GM18868 (cell line): Measurements from ENCODE around the gene SEC14L1.

ENCODE experiments used
- ATAC-seq: cut with Tn5 transposase; IDR thresholded peaks from one replicate; pipeline ENCODE4 v1.9.1; 2021; ENCODE audit warnings: mild to moderate bottlenecking, moderate library complexity; ENCODE audit not compliant: unreplicated experiment

SEC14L1 gene

DNA sequence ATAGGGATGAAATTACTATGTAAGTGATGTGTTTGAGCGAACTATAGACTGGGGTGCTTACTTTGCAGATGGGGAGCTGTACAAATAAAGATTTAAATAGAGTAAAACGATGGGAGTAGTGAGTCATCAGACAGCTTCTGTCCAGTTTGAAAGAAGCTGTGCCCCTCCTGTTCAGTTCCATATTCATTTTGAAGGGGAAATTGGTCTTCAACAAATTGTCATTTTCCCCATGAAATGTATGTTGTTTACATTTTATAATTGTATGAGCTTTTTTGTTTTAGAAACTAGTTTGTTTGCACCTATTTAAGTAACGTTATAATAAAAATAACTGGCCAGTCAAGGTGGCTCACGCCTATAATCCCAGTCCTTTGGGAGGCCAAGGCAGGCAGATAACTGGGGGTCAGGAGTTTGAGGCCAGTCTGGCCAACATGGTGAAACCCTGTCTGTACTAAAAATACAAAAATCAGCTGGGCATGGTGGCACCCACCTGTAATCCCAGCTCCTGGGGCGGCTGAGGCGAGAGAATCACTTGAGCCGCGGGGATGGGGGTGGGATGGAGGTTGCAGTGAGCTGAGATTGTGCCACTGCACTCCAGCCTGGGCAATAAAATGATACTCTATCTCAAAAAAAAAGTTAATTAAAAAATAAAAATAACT, 20.2 kb downstream of the SEC14L1 start:
- ATAC-seq: no peak

DNA sequence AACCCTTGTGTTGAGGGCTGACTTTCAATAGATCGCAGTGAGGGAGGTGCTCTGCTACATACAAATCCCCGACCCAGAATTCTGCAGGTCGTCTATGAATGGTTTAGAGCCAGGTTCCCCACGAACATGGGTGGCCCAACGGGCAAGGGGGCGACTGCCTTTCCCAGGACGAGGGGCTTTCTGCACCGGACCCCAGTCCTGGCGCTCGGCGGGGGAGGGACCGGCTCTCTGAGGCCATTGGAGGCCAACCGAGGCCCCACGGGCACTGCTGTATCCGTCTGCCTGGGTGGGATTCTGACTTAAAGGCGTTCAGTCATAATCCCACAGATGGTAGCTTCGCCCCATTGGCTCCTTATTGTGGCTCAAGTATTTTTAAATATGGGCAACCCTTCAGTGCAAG, 21.2 kb downstream of the SEC14L1 start:
- ATAC-seq: no peak

DNA sequence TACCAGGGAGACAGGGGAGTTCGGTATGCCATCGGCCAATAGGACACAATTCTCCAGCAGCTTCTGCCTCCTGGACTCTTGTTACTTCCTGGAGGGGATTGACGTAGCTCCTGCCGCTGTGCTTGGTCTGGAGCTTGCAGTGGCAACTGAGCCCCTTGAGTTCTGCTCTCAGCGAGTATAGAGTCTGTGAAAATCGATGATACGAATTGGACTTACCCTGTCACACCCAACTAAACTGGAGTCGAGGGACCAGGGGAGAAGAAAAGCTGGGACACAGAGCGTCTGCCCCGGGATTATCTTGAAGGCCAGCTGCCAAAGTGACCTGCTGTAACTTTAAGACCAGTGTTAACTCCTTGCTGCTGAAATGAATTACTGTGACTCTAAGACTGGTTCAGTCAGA, 22.2 kb downstream of the SEC14L1 start:
- ATAC-seq: no peak

DNA sequence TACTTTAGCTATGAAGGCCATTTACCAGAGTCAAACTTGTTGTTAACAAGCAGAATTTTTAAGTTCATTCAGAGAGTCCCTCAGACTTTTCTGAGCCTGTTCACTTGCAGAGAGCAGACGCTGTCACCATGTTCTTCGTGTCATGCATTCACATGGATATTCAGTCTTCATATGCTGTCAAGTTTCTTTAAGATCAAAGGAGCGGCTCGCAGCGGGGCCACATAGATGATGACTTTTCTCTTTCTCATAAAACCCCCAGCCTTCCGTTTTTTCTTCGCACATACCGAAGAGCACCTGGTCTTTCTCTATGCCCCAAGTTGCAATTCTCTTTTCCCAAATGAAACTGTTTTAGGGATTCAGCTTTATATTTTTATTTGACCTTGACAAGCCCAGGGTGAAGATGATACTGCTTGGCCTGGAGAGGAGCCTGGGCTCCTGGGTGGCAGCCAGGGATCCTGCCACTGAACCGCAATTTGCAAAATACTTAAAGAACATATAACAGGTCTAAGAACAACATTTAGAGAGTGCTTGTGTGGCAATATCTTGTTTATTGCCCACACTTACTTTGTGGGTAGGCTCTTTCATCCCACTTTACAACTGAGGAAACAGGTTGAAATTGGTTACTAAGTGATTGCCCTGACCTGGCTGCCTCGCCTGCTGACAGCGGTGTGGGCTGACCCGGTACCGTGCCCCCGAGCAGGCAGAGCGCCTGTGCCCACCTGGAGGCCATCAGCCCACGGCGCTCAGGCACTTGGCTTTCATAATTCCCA, 22.9 kb downstream of the SEC14L1 start:
- ATAC-seq: no peak

DNA sequence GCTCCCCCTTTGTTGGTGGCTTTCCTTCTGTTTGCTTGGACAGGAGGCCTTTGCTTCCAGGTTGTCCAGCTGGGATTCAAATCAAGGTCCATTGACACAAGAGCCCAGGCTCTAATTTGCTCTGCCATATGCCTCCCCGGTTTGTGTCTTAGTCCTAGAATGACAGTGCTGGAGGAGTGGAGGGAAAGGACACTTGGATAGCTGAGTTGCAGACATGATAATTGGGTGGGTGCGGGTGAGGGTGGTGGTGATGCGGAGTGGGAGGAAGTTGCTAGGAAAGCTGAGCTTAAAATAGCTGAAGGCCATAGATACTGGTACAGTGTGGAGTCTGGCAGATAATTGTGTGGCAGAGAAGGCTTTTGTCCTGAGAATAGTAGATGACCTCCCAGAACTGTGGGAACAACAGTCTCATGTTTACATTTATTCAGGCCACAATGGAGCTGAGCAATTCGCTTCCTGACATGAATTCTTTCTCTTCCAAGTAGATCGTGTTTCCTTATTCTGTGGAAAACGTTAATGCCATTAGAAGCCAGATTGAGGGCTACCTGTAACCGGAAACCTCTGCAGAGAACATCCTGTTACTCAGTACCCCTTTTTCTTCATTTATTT, 23.8 kb downstream of the SEC14L1 start:
- no peak for ATAC-seq

DNA sequence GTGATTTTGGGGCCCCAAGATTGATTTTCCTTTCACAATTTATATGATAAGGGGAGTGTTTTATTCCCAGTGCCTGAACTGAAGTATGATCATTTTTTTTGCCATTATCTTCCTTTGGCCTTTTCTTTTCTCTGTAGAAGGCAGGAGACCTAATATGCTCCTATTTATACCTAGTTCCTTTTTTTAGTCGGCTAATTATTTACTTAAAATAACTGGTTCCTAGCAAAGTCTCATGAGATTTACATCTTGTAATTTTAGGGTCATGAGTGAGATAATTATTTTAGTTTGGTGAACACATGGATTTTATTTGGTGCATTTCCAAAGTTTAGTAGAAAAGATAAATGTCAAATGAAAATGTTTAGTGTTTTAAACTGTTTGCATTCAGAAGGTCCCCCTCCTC, 24.8 kb downstream of the SEC14L1 start:
- ATAC-seq: no peak

DNA sequence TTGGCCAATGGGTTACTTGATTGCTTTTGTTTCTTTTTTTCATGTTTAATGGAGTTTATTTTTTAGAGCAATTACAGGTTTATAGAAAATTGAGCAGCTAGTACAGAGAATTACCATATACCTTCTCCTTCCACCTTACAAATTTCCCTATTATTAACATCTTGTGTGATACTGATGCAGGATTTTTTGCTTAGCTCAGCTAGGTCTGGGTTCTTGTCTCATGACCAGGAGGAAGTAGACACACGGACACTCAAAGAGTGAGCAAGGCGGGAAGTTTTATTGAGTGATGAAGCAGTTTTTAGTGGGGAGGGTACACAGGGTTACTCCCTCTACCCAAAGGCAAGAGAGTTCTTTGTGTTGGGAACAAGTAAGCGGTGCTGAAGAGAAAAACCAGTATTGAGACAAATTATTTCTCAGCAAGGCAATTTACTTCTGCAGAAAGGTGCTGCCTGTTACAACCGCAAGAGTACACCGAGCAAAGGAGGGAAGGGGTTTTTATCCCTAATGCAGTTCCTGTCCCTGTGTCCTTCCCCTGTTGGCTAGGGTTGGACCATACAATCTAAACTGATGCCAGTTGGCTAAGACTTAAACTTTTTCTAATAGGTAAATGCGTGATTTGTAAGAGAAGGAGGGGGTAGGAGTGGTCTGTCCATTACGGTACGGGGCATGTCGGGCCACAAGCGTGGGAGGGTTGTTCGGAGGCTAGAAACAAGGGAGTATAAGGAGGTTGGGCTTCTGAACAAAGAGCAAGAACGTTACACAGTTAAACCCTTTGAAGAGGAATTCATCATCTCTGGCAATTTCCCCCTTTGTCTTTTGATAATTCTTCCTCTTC, 26.9 kb downstream of the SEC14L1 start:
- ATAC-seq: no peak

DNA sequence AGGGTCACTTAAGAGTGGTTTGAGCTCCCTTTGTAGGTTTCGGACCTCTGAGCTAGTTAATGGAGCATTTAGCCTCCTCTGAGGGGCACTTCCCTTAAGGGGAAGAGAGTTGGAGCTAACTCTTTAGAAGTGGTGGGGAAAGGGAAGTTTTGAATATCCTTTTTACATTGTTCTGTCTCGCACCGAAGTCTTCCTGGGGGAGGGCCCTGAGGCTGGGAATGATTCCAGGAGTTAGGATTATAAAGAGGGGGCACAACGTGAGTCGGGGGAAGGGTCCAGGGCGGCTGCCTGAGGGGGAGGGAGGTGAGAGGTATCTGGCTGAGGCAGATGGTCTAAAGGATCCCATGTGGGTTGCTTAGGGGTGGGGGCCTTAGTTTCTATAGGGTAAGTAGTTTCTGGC, 32.3 kb downstream of the SEC14L1 start:
- no peak for ATAC-seq

DNA sequence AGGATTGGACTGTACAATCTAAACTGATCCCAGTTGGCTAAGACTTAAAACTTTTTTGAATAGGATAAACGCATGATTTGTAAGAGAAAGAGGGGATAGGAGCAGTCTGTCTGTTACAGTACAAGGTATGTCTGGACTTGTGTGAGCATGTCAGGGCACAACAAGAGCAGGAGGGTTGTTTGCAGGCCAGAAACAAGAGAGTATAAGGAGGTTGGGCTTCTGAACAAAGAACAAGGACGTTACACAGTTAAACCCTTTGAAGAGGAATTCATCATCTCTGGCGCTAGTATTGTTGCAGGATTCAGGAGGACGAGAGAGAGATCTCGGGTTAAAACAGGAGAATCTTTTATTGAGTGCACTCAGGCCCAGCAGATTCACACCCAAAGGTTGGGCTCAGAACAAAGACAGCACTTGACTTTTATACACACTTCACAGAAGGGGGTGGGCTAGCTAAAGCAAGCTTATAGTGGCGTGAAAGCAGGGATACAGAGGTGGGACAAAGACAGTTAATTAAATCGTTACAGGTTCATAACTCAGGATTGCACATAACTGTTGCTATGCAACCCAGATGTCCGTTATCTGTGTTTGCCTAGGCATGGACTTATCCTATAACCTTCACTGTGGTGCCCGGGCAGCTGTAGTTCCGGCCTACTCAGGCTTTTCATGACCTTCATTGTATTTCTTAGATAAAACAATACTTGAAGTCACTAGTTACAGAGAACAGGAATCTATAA, 34.3 kb downstream of the SEC14L1 start:
- ATAC-seq: no peak

DNA sequence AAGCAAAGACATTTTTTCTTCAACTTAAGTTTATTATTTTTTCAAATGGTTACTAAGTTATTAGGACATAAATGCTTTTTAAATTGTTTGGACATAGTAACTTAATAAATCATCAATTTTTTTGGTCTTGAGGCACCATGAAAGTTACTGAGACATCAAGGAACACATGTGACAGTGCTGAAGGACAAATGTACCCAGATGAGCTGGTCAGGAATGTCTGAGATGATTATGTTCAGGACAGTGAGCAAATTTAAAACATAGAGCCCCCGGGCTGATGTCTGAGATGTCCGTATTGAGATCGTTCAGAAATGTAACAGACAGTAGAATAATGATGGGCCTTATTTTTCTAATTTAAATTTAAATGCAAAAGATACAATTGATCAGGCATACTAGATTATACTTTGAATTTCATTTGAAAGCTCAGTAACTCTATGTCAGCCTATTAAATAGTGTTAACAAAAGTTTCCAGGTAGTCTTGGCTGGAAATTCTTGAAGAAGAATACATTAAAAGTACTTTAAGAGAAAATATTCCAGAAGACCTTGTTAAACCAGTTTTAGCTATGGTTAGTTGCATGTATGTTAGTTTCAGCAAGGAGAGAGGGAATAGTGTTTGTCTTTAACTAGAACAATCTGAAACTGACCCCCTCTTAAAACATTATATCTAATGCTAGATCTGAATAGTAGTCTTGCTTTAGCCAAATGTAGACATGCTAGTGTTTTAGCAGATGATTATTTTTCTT, 36.4 kb downstream of the SEC14L1 start:
- no peak for ATAC-seq

DNA sequence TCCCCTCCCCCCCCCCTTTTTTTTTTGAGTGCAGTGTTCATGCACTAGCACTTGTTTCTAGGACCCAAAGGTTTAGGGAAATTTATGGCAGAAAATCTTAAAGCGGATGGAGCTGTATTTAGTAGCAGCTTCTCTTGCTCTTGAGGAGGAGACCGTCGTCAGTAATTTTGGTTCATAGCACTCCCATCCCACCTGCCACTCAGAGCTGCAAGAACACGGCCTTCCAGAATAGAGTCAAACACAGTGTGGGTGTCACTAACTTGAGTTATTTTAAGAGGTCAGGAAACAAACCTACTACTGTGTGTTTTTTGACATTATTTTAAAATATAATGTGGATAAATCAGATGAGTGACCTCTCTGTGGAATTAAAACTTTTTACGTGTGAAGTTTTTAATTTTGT, 37.3 kb downstream of the SEC14L1 start:
- no peak for ATAC-seq

DNA sequence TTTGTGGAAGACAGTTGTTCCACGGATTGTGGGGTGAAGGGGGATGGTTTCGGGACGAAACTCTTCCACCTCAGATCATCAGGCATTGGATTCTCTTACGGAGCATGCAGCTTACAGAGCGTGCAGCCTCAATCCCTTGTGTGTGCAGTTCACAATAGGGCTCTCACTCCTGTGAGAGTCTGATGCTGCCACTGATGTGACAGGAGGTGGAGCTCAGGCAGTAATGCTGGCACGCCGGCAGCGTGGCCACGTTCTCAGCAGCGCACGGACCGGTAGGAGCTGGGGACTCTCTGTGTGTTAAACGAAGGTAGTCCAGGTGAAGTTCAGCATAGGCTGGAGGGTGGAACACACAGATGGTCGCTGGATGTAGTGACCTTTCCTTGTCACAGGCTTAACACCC, 37.8 kb downstream of the SEC14L1 start:
- ATAC-seq: no peak

DNA sequence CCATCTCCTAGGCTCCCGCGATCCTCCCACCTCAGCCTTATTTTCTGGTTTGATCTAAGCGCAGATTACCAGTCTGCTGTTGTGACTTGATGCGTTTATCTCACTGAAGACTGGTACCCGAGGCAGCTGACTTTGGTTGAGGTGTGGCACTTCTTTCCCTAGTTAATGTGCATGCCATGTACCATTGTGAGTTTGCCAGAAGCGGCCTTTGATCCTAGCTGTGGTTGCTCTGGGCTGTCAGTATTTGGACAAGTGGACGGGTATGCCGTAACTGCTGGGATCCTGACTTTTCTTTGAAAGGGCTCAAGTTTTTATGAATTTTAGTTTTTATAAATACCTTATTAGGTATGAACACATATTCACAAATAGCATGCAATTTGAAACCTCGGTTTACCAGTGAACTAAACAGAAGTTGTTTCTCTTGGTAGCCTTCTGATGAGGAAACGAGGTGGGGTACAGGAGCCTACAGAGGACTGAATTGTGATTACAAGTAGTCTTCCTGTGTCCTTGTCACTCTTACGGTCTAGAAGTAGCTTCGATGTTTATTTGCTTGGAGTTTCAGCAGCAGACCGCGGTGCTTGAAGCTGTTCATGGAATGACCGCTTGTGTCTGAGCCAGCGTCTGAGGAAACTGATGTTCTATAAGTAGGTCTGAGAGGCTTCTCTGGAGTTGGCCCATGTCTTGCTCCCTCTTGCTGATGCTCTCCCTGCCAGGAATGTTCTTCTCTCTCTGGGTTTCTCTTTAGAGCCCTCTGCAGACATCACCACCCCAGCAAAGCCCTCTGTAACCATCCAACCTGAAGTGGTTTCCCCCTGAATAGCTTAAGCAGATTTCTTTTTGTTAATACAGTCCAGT, 40.0 kb downstream of the SEC14L1 start:
- no peak for ATAC-seq

DNA sequence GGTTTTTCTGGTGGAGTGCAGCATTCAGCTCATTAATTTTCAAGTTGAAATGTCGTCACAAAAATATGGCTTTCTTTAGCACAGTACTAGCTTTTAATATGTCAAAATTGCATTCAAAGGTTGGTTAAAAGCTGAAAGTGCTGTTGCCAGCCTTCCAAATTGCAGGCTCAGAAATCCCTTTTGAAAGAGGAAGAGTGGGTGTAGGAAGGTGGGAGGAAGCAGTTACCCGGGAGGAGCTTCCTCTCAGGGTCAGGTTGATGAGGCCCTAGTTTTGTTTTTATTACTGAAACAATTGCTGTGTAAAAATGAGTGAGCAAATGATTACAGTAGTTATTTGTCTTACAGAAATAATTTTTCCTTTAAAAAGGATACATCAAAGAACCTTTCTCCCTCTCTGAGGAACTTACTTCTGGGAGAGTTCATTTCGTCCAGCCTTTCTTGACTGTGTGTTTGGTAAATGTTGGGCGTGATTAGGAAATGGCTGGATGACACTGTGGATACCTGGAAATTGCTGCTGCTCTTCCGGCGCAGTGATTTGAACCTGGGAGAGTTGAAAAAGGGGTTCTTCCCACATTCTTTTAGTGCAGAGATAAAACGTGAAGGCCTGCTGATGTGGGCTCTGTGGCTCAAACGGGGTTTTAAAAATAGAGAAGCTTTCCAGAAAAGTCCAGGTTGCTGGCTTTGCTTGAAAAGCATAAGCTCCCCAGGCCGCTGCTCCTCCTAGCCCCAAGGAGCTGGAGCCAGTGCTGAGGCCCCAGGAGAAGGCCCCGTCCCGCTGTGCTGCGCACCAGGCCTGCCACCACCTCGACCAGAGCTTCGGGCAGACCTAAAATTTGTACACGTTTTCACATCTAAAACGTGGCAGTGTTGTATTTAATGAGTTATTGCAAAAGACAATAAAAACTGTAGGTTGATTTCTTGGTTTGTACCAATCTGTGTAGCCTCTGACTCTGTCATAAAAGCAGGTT, 41.7 kb downstream of the SEC14L1 start:
- ATAC-seq: no peak

DNA sequence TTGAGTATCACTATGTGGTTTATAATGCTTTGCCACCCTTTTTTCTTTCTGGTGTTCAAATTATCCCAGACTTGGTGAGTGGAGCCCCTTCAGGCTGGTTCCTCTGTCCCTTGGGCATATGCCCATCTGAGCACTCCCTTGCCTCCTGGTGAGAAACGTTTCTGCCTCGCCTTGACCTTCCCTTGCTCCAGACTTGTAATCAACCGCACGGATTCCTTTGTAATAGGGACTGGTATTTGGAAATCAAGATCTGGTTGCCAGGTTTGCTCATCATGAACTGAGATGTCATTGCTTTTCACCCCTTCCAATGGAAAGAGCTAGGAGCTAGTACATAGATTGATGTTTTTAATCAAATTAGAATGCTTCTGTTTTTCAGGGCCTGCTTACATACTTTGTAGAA, 43.7 kb downstream of the SEC14L1 start:
- no peak for ATAC-seq

DNA sequence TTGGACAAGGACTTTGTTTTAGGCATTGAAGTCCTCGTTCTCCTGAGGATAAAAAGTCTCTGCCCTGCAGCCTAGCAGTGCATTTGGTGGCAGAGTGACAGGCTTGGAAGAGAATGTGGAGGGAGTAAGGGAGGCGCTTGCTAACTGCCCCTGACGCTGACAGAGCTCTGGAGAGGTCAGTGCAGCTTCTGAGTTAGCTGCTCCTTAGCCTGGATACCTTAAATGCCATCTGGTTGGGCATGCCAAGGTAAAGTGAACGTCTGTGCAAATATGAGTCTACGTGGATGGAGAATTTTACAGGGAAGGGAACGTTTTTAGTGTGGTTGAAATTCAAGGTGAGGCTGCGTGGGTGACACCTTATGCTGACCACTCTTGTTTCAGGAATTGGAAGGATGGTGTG, 44.4 kb downstream of the SEC14L1 start:
- ATAC-seq: no peak

DNA sequence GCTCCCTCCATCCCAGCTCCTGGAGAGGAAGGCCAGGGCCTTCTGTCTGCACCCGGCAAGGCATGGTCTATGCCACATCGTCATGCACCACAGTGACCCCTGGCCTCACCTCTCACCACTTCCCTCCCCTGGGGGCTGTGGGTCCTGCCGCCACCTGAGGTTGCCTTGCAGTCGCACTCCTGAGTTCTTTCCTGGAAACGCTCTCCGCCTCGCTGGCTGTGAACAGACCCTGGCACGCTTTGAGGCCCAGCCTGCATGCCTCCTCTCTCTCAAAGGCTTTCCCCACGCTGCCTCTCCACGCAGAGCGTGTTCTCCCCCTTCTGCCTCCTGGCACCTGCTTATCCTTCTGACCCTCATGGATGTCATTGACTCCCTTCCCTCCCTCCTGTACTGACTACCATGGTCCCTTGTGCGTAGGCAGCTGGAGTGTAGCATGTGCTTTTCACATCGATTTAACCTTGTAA, 45.4 kb downstream of the SEC14L1 start:
- no peak for ATAC-seq
